Measurements from ENCODE around the gene AMN1.

The AMN1 gene

GRCh38 chr12:31627456-31628054, 101.3 kb downstream of the AMN1 start:
- DNase-seq, result no peak

GRCh38 chr12:31626270-31626995, 102.4 kb downstream of the AMN1 start:
- DNase-seq, result no peak

- DNase-seq, result no peak
Measured at GRCh38 chr12:31622038-31622437, 106.8 kb downstream of the AMN1 start.
